ENCODE data around the gene SEMA5B. TPM values are rescaled to one million over a fixed set of nuclear protein-coding genes. Genes with fewer than 3 reads are reported as not detected.

SEMA5B gene
- total and polyA plus RNA-seq, 9 of the 15 experiments (the other 6 are each of a cell fraction or from before 2014, with no cell fraction given): not detected

- ATAC-seq (no peak), DNase-seq (ENCODE audit: extremely low read depth in 1 of 4, low spot score in 3 of 4) (no peak), FAIRE-seq (no peak)
- H3K9me1 ChIP-seq (ENCODE audit: control insufficient read depth, insufficient read depth, low read length): no peaks in the 10 kb centered on the region
- in situ Hi-C loops (cut with MboI) (no loop called here), intact Hi-C loops (cut with micrococcal nuclease) (loop anchor here (10.0 kb wide), 1 partner anchor 230 kb away; no protein-coding TSS in a partner anchor)
- no peaks in the 10 kb centered on the region for H3K36me3 ChIP-seq (ENCODE audit: control insufficient read depth, insufficient read depth, low read length)
- no peaks in the 10 kb centered on the region for H3K9me3 ChIP-seq (replicated peaks; ENCODE audit: control insufficient read depth, insufficient read depth, low read depth, low read length)
- no peaks in the 10 kb centered on the region for H3K79me2 ChIP-seq (ENCODE audit: control insufficient read depth, insufficient read depth, low read length)
- H3K9ac ChIP-seq (ENCODE audit: insufficient read depth in 1 of 2, low read depth in 2 of 2, low read length in 2 of 2): no peak overlapping the region
- BruUV-seq (replicated peaks): no TSS peak
- no peak overlapping the region for H2AFZ ChIP-seq (ENCODE audit: low read depth, low read length)
- peaks cover 3 to 16% of the 10 kb centered on the region in 2 experiments; a peak in 4 of 5 replicates for H3K27me3 ChIP-seq (ENCODE audit: control insufficient read depth in 2 of 2, insufficient read depth in 2 of 2, low read length in 2 of 2)
- CTCF ChIA-PET (ENCODE audit: low intra/inter-chr PET ratio): interaction anchor here (1.7 kb wide), 1 partner anchor 224 kb away, joined by 6 read pairs; no protein-coding TSS in a partner anchor
- no peak for TF ChIP-seq ZBTB1 (CRISPR knock-in tag; IDR thresholded peaks at IDR 0.05; ENCODE audit: borderline replicate concordance, low read depth)
- TF ChIP-seq, protein P1, sequence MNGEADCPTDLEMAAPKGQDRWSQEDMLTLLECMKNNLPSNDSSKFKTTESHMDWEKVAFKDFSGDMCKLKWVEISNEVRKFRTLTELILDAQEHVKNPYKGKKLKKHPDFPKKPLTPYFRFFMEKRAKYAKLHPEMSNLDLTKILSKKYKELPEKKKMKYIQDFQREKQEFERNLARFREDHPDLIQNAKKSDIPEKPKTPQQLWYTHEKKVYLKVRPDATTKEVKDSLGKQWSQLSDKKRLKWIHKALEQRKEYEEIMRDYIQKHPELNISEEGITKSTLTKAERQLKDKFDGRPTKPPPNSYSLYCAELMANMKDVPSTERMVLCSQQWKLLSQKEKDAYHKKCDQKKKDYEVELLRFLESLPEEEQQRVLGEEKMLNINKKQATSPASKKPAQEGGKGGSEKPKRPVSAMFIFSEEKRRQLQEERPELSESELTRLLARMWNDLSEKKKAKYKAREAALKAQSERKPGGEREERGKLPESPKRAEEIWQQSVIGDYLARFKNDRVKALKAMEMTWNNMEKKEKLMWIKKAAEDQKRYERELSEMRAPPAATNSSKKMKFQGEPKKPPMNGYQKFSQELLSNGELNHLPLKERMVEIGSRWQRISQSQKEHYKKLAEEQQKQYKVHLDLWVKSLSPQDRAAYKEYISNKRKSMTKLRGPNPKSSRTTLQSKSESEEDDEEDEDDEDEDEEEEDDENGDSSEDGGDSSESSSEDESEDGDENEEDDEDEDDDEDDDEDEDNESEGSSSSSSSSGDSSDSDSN (IDR thresholded peaks at IDR 0.05; ENCODE audit: borderline replicate concordance in 1 of 2, low read depth in 2 of 2, low read length in 2 of 2): no peak
- TF ChIP-seq MAZ (CRISPR knock-in tag; conservative IDR thresholded peaks at IDR 0.05 in 1 of 2, IDR thresholded peaks at IDR 0.05 in 1 of 2): no peak
- TF ChIP-seq MEIS2 (IDR thresholded peaks at IDR 0.05; ENCODE audit: partially characterized antibody): no peak
- TF ChIP-seq TRIM24 (IDR thresholded peaks at IDR 0.05): no peak
- TF ChIP-seq ZBTB34 (CRISPR knock-in tag; IDR thresholded peaks at IDR 0.05): no peak
- no peak for TF ChIP-seq ZNF354B (CRISPR knock-in tag; IDR thresholded peaks at IDR 0.05)
- no peak overlapping the region for H3K4me3 ChIP-seq
- H4K20me1 ChIP-seq (replicated peaks; ENCODE audit: control insufficient read depth, insufficient read depth, low read length): no peaks in the 10 kb centered on the region
- POLR2A ChIA-PET: no interaction called here
- H3K4me1 ChIP-seq (replicated peaks in 1 of 2; ENCODE audit: control insufficient read depth in 2 of 2, insufficient read depth in 2 of 2, low read length in 2 of 2): no peaks in the 10 kb centered on the region
- no peak overlapping the region for H3K4me2 ChIP-seq (ENCODE audit: insufficient read depth, low read length)
- H3K27ac ChIP-seq (ENCODE audit: extremely low read depth, low read depth, low read length): no peak overlapping the region
- WGBS (ENCODE audit: insufficient coverage, low coverage, missing lambda C conversion rate): 0% methylated on average over 3 of the region's 3 CpGs
Measured at GRCh38 chr3:123034996-123035395, 7.4 kb upstream of the SEMA5B start.

All from K562 (cell line).